ENCODE measurements around the gene GAB3. TPM values are rescaled to one million over a fixed set of nuclear protein-coding genes. Genes with fewer than 3 reads are reported as not detected.

Gene GAB3
- total and polyA plus RNA-seq, 2 donors (not counting 3 experiments of a cell fraction or from before 2014, with no cell fraction given) = 6.0 to 6.2 TPM

GRCh38 chrX:154784149-154784995 lies 33.5 kb upstream of the GAB3 start:
- H3K9me1 ChIP-seq (replicated peaks; ENCODE audit: control insufficient read depth, extremely low read depth, insufficient read depth, low read length) = no peaks in the 10 kb centered on the region
- DNase-seq (ENCODE audit: low read depth, low spot score) (no peak), FAIRE-seq (no peak)
- H4K20me1 ChIP-seq (replicated peaks; ENCODE audit: control insufficient read depth, extremely low read depth, insufficient read depth, low read length) = no peaks in the 10 kb centered on the region
- no peak overlapping the region for H3K4me3 ChIP-seq (replicated peaks in 1 of 3; ENCODE audit: insufficient read depth in 1 of 3, low read depth in 1 of 3, low read length in 3 of 3)
- CTCF ChIA-PET = interaction anchor here (0.9 kb wide), 1 partner anchor 16 kb away, joined by 3 read pairs; no protein-coding TSS in a partner anchor
- H3K4me2 ChIP-seq (ENCODE audit: insufficient read depth, low read length) = no peak overlapping the region
- POLR2A ChIA-PET = interaction anchor here (0.7 kb wide), 1 partner anchor 120 kb away, joined by 3 read pairs; no protein-coding TSS in a partner anchor
- H3K4me1 ChIP-seq (ENCODE audit: control insufficient read depth, extremely low read depth, insufficient read depth, low read length) = no peaks in the 10 kb centered on the region
- no peak overlapping the region for H2AFZ ChIP-seq (ENCODE audit: low read depth, low read length)
- H3K9ac ChIP-seq (replicated peaks; ENCODE audit: extremely low read depth, insufficient read depth, low read length) = no peak overlapping the region
- dilution Hi-C loops (cut with MboI; ENCODE audit: extremely low pct_ligation_motif_present, low sequenced_read_pairs) (no loop called here), intact Hi-C loops (cut with micrococcal nuclease) (no loop called here)
- H3K36me3 ChIP-seq (ENCODE audit: control insufficient read depth in 2 of 2, extremely low read depth in 1 of 2, insufficient read depth in 2 of 2, low read length in 2 of 2) = peaks cover 0 to under 1% of the 10 kb centered on the region in 2 experiments
- TF ChIP-seq MYC (IDR thresholded peaks at IDR 0.05; ENCODE audit: low read depth, low read length) = no peak
- no peak for TF ChIP-seq JUN (IDR thresholded peaks at IDR 0.05; ENCODE audit: borderline replicate concordance, insufficient read depth, insufficient read length, low read depth)
- no peak for TF ChIP-seq EZH2 (IDR thresholded peaks at IDR 0.05; ENCODE audit: borderline replicate concordance, low read depth, low read length, severe bottlenecking)
- TF ChIP-seq POLR2A (IDR thresholded peaks at IDR 0.05; ENCODE audit: low read depth, low read length) = no peak
- TF ChIP-seq POLR2AphosphoS5 (IDR thresholded peaks at IDR 0.05; ENCODE audit: insufficient read depth, low read depth, low read length) = no peak
- TF ChIP-seq, protein P1, sequence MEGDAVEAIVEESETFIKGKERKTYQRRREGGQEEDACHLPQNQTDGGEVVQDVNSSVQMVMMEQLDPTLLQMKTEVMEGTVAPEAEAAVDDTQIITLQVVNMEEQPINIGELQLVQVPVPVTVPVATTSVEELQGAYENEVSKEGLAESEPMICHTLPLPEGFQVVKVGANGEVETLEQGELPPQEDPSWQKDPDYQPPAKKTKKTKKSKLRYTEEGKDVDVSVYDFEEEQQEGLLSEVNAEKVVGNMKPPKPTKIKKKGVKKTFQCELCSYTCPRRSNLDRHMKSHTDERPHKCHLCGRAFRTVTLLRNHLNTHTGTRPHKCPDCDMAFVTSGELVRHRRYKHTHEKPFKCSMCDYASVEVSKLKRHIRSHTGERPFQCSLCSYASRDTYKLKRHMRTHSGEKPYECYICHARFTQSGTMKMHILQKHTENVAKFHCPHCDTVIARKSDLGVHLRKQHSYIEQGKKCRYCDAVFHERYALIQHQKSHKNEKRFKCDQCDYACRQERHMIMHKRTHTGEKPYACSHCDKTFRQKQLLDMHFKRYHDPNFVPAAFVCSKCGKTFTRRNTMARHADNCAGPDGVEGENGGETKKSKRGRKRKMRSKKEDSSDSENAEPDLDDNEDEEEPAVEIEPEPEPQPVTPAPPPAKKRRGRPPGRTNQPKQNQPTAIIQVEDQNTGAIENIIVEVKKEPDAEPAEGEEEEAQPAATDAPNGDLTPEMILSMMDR (IDR thresholded peaks at IDR 0.05; ENCODE audit: extremely low read depth in 1 of 2, insufficient read depth in 1 of 2, low read depth in 1 of 2, low read length in 2 of 2) = no peak
- no peak for TF ChIP-seq FOS (IDR thresholded peaks at IDR 0.05; ENCODE audit: borderline replicate concordance, insufficient read depth, low read length)
- TF ChIP-seq, protein P2, sequence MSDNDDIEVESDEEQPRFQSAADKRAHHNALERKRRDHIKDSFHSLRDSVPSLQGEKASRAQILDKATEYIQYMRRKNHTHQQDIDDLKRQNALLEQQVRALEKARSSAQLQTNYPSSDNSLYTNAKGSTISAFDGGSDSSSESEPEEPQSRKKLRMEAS (IDR thresholded peaks at IDR 0.05; ENCODE audit: insufficient read depth, insufficient read length) = no peak
- no peak for TF ChIP-seq GATA2 (IDR thresholded peaks at IDR 0.05; ENCODE audit: insufficient read depth, insufficient read length, low read depth, low read length)
- no peaks in the 10 kb centered on the region for H3K9me3 ChIP-seq (replicated peaks; ENCODE audit: control insufficient read depth, insufficient read depth, low read length)
- BruUV-seq (replicated peaks) = no TSS peak
- H3K27me3 ChIP-seq (ENCODE audit: control insufficient read depth in 2 of 2, insufficient read depth in 2 of 2, low read length in 2 of 2) = no peaks in the 10 kb centered on the region
- H3K79me2 ChIP-seq (ENCODE audit: control insufficient read depth, insufficient read depth, low read length) = no peaks in the 10 kb centered on the region
- H3K27ac ChIP-seq (ENCODE audit: insufficient read depth, low read depth, low read length) = no peak overlapping the region
